DLD1 (cell line): ENCODE results near the gene LRFN3.
"Not testable (repeated sequence)": the region's sequence is repeated elsewhere in the genome, so short reads cannot be mapped to it uniquely, and the experiment has no call there.

Experiments
- in situ Hi-C: cut with HindIII; loops from 2 replicates; pipeline ENCODE4 v1.10.0; 2017; ENCODE audit warnings: low sequenced_read_pairs

LRFN3 gene

DNA sequence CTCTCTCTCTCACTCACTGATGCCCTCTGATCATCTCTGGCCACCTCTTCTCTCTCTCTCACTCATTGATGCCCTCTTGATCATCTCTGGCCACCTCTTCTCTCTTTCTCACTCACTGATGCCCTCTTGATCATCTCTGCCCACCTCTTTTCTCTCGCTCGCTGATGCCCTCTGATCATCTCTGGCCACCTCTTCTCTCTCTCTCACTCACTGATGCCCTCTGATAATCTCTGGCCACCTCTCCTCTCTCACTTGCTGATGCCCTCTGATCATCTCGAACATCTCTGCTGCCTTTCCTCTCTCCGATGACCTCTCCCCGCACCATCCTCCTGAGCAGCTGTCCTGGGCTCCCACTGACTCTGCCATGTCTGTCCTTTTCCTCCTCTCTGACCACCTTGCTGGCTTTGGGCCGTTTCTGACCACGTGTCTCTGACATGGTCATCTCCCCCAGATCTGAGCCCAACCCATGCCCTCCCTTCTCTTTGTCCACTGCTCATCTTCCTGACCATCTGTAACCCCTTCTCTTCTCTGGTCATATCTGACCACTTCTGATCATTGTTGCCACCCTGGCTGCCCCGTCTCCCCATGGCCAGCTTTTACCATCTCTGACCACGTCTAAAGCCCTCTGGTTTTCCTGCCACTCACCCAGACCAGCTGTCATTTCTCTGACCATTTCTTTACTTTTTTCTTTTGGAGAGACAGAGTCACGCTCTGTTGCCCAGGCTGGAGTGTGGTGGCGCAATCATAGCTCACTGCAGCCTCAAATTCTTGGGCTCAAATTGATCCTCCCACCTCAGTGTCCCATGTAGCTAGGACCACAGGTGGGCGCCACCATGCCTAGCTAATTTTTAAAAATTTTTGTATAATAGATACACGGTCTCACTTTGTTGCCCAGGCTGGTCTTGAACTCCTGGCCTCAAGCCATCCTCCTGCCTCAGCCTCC, 2.4 kb downstream of the LRFN3 start:
- in situ Hi-C loops, result no loop called here

DNA sequence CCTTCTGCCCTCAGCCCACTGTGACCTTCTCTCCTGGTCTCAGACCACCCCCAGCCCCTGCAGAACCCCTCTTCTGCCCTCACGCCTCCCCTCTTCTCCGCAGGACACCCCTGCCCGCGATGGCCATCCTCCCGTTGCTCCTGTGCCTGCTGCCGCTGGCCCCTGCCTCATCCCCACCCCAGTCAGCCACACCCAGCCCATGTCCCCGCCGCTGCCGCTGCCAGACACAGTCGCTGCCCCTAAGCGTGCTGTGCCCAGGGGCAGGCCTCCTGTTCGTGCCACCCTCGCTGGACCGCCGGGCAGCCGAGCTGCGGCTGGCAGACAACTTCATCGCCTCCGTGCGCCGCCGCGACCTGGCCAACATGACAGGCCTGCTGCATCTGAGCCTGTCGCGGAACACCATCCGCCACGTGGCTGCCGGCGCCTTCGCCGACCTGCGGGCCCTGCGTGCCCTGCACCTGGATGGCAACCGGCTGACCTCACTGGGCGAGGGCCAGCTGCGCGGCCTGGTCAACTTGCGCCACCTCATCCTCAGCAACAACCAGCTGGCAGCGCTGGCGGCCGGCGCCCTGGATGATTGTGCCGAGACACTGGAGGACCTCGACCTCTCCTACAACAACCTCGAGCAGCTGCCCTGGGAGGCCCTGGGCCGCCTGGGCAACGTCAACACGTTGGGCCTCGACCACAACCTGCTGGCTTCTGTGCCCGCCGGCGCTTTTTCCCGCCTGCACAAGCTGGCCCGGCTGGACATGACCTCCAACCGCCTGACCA, 3.3 kb downstream of the LRFN3 start:
- in situ Hi-C loops, result no loop called here

DNA sequence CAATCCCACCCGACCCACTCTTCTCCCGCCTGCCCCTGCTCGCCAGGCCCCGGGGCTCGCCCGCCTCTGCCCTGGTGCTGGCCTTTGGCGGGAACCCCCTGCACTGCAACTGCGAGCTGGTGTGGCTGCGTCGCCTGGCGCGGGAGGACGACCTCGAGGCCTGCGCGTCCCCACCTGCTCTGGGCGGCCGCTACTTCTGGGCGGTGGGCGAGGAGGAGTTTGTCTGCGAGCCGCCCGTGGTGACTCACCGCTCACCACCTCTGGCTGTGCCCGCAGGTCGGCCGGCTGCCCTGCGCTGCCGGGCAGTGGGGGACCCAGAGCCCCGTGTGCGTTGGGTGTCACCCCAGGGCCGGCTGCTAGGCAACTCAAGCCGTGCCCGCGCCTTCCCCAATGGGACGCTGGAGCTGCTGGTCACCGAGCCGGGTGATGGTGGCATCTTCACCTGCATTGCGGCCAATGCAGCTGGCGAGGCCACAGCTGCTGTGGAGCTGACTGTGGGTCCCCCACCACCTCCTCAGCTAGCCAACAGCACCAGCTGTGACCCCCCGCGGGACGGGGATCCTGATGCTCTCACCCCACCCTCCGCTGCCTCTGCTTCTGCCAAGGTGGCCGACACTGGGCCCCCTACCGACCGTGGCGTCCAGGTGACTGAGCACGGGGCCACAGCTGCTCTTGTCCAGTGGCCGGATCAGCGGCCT, 4.1 kb downstream of the LRFN3 start:
- in situ Hi-C loops, result no loop called here

DNA sequence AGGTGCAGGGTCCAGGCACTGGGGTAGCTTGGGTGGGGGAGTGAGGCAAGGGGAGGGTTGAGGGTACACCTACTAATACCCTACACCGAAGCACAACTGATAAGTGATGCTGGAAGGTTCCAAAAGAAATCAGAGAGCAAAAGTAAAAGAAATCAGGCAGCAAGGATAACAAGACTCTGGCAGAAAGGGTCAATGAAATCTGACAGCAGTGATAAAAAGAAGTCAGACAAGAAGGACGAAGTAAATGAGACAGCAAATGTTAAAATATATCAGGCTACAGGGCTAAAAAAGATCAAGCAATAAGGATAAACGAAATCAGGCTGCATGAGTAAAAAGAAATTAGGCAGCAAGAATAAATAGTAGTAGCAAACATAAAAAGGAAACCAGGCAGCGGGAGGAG, 4.7 kb downstream of the LRFN3 start:
- in situ Hi-C loops, result no loop called here

DNA sequence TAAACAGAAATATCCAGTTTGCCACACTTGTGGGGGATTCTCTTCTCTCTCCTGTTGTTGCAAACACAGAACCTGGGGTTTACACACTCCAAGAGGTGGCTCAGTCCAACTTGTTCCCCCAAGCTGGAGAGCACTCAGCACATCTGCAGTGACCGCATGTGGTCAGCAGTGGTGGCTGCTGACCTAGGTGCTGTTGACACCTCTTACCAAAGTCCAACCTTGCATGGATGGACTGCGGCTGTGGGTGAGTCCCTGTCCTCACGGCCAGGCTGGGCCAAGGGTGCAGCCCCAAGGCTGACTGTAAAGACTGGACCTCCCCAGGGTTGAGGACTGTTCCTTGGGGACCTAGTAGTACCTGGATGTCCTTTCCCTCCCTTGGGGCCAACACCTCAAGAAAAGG, 6.1 kb downstream of the LRFN3 start:
- in situ Hi-C loops, result no loop called here

DNA sequence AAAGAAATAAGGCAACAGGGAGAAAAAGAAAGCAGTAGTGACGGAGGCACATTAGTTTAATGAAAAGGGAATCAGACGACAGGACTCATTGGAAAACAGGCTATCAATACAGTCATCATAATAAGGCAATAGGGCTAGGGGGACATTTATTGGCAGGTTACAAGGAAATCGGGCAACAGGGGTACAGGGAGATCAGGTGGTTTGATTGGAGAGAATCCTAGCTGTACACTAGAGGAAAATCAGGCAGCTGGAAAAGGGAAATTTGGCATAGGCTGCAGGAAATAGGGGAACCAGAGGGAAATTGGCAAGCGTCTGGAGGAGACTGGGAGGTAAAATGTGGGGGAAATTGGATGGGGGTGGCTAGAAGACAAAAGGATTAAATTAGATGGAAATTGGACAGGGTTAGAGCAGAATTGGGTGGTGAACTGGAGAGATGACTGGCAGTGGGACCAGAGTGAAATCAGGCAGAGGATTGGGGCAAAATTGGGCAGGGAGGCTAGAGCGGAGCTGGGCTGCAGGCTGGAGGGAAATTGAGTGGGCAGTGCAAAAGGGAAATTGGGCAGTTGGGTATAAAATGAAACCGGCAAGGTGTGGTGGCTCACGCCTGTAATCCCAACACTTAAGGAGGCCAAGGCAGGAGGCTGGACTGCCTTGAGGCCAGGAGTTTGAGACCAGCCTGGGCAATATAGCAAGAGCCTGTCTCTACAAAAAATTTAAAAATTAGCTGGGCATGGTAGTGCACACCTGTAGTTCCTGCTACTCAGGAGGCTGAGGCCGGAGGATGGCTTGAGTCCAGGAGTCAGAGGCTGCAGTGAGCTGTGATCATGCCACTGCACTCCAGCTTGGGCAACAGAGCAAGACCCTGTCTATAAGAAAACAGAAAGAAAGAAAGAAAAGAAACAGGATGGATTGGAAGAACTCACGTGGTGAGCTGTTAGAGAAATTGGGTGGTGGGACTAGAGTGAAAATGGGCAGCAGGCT, 7.4 kb downstream of the LRFN3 start:
- in situ Hi-C loops, result no loop called here

DNA sequence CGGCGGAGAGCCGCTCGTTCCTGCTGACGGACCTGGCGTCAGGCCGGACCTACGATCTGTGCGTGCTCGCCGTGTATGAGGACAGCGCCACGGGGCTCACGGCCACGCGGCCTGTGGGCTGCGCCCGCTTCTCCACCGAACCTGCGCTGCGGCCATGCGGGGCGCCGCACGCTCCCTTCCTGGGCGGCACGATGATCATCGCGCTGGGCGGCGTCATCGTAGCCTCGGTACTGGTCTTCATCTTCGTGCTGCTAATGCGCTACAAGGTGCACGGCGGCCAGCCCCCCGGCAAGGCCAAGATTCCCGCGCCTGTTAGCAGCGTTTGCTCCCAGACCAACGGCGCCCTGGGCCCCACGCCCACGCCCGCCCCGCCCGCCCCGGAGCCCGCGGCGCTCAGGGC, 8.4 kb downstream of the LRFN3 start:
- in situ Hi-C loops, result no loop called here

DNA sequence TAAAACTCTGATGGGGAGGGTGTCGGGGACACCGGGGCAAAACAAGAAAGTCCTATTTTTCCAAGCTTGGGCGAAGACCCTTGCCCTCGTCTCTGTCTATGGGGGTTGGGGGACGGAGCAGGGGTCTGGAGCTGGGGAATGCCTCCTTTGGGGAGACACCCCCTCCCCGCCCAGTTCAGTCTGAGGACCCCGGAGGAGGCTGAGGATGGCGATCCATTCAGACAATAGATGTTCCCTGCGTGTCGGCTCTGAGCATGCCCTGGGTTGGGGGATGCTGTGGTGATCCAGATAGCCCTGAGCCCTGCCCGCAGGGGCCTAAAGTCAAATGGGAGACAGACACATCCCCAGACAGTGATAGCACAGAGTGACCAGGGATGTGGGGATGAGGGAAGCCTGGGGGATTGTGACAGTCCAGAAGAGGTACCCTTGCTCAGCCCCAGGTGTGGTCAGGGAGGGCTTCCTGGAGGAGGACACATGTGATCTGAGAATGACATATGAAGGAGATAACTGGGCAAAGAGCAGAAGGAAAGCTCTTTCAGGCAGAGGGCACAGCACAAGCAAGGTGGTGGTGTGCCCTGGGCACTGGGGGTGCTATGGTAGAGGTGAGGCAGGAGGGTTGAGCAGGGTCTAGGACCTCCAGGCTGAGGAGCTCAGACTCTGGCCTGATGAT, 9.1 kb downstream of the LRFN3 start:
- in situ Hi-C loops, result no loop called here

DNA sequence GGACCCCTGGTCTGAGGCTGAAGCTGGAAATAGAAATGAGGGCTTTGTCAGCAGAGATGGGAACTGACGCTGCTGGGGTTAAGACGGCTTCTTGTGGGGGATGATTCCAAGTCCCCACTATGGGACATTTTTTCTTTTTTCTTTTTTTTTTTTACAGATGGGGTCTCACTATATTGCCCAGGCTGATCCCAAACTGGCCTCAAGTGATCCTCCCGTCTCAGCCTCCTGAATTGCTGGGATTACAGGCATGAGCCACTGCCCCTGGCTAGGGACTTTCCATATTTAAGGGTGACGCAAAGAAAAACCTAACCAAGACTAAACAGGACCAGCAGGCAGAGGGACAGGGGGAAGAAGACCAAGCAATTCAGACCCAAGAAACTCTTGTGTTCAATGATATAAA, 10.0 kb downstream of the LRFN3 start:
- in situ Hi-C loops, result no loop called here

DNA sequence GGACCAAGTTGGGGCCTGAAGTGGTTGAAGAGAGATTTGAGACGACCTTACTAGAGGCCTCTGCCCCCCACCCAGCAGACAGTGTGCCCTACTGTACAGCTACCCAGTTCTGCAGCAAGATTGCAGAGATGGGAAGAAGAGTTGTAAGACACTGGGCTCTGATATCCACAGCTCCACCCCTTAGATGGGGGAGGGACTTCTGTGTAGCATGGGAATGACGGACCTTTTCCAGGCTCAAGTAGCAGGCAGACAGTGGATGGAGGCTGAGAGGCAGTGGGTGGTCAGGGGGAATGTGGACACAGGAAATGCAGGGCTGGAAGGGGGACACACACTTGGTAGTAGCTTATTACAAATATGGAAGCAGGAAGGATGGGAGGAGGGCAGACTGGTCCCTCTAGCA, 13.0 kb downstream of the LRFN3 start:
- in situ Hi-C loops, result no loop called here

DNA sequence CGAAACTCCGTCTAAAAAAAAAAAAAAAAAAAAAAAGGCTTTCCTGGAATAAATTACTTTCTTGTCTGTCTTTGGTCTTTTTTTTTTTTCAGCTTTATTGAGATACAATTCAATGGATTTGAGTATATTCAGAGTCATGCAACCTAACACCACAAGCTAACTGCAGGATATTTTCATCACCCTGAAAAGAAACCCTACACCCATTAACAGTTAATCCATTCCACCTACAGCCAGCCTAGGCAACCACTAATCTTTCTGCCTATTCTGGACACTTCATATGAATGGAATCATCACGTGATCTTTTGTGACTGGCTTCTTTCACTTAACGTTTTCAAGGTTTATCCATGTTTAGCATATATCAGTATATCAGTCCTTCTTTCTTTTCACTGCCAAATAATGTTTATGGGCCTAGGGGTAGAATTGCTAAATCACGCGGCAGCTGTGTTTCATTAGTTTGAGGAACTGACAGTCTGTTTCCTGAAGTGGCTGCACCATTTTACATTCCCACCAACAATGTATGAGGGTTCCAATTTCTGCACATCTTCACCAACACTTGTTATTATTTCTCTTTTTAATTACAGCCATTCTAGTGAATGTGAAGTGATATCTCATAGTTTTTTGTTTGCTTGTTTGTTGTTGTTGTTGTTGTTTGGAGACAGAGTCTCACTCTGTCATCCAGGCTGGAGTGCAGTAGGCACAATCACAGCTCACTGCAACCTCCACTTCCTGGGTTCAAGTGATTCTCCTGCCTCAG, 19.9 kb downstream of the LRFN3 start:
- in situ Hi-C loops, result no loop called here

DNA sequence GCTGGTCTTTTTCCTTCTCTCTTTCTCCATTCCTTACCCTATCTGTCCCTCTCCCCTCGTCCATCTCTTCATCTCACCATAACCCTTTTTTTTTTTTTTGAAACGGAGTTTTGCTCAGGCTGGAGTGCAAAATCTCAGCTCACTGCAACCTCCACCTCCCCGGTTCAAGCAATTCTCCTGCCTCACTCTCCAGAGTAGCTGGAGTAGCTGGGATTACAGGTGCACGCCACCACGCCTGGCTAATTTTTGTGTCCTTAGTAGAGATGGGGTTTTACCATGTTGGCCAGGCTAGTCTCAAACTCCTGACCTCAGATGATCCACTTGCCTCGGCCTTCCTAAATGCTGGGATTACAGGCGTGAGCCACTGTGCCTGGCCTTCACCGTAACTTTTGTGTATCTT, 21.2 kb downstream of the LRFN3 start:
- in situ Hi-C loops, result not testable (repeated sequence)

DNA sequence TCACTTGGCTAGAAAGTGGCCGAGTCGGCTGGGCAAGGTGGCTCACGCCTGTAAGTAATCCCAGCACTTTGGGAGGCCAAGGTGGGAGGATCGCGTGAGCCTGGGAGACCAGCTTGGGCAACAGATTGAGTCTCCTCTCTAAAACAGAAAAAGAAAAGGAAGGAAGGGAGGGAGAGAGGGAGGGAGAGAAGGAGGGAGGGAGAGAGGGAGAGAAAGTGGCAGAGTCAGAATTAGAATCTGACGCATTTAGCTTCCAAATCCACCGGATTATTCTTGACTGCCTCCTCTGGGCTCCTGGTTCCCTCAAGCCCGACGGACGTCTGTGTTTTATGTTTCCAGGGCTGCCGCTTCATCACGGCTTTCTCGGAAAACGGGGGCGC, 22.5 kb downstream of the LRFN3 start:
- in situ Hi-C loops, result no loop called here

DNA sequence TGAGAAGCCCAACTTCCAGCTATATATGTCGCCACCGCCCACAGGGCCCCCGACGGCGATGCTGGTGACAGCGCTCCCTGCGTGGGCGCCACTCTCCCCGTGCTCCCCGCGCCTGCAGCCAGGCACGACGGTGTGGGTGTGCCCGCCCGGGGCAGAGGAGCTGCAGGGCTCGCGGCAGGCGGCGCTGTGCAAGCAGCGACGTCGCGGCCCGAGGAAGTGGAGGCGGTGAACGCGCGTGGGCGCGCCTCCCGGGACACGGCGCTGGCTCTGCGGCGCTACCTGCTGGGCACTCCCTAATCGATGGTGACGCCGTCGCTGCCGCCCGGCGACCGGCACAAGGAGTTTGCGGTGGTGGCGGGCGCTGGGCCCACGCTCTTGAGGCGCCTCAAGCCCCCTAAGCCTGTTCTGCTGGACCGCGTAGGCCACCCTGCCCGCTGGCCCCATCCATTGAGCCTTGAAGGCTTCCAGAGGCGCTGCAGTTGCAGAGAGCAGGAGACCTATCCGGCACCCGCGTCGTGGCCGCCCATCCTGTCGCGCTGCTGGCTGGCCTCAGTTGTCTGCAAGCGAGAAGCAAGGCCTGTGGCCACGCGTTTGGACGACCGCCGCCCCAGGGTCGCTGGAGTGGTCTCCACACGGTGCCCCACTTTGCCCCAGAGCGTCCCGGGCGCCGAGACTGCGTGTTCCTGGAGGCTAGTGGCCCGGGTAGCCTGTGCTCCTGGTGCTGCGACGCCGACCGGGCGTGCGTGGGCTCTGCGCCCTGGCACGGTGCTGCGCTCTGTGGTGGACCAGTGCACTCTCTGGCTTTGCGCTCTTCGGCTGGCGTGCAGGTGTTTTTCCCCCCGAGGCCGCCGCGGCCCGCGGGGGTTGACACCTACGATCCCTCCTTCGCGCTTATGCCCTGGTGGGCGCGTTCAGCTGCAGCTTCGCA, 23.1 kb downstream of the LRFN3 start:
- in situ Hi-C loops, result no loop called here

DNA sequence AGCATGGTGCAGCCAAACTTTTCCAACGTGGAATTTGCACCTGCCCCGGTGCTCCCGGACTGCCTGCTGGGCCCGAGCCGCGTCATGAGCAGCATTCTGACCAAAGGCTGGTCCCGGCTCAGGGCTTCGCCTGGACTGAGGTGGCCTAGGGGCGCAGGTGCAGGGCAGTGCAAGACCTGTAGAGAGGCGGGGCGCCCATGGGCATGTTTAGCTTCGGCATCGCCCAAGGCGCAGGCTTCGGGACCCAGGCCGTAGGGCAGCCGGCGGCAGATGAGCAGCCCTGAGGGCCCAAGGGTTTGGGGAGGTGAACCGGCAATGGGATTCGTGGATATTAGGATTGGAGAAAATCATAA, 23.8 kb downstream of the LRFN3 start:
- in situ Hi-C loops, result loop anchor here (10.0 kb wide), 1 partner anchor 105 kb away; the partner anchor contains the start of genes KIRREL2 and NPHS1

DNA sequence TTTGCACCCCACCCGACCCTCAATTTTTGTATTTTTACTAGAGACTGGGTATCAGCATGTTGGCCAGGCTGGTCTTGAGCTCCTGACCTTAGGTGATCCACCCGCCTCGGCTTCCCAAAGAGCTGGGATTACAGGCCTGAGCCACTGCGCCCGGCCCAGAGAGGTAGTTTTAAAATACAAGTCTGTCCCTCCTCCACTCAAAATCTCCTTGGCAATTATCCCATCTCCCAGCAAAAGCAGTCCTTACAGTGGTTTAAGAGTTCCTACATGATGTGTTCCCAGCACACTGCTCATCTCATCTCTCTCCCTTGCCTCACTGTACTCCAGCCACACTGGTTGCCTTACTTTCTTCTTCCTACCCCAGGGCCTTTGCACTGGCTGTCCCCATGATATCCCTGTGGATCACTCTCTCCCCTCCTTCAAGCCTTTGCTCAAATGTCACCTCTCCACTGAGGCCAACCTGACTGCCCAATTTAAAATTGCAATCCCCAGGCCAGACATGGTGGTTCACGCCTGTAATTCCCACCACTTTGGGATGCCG, 24.3 kb downstream of the LRFN3 start:
- in situ Hi-C loops, result loop anchor here (10.0 kb wide), 1 partner anchor 106 kb away; the partner anchor contains the start of genes KIRREL2 and NPHS1

DNA sequence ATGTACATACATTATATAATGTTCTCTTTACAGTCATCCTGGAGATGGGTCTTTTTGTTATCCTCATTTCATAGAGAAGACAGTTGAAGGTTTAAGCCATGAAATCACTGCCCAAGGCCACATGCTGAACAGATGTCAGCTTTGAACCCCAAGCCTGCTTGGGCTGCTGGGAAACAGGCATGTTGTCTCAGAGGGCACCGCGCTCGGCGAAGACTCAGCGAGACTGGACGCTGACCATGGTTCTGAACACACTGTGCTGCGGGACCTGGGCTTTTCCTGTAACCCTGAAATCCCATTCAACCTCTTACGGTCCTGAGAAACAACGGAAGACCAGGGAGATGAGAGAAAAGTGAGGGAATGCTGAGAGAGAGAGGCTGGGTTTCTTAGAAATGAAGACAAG, 27.3 kb downstream of the LRFN3 start:
- in situ Hi-C loops, result loop anchor here (10.0 kb wide), 1 partner anchor 109 kb away; the partner anchor contains the start of genes KIRREL2 and NPHS1
